Stimulated activated CD4-positive, alpha-beta T cell treated with anti-CD3 and anti-CD28 coated beads, TNF-alpha, amount 100 ng/mL, for 4 hours (primary cell): Measurements from ENCODE around the gene KRT33B.
"Not testable (repeated sequence)": the region's sequence is repeated elsewhere in the genome, so short reads cannot be mapped to it uniquely, and the experiment has no call there.

ENCODE experiments used
- DNase-seq, 3 experiments: peaks; one replicate each; pipeline ENCODE4 v3.0.0-alpha.2; 2020; ENCODE audit warnings: low read depth in 3 of 3

Gene KRT33B

DNA sequence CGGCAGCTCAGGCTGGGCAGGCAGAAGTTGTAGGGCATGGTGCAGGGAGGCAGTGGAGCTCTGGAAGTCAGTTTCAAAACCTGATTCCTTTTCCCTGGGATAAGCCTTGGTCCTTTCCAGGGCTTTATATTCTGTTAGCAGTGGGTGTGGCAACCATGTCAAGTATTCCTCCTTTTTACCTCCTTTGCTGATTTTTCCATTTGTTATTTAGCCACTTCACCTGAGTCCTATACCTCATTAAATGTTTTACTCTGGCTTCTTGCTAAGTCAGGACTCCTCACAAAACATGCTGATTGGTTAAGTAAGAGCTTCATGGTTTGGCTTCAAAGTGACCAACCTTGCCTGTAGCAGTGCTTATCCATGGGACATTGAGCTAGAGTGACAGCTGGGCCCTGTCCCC lies at the start of gene KRT33B:
Gene KRT33B, minus strand, starts transcription at position 101 of the 400 bp plus-strand sequence. Its CDS starts 63 bp downstream, at position 38.
- DNase-seq: no peak

DNA sequence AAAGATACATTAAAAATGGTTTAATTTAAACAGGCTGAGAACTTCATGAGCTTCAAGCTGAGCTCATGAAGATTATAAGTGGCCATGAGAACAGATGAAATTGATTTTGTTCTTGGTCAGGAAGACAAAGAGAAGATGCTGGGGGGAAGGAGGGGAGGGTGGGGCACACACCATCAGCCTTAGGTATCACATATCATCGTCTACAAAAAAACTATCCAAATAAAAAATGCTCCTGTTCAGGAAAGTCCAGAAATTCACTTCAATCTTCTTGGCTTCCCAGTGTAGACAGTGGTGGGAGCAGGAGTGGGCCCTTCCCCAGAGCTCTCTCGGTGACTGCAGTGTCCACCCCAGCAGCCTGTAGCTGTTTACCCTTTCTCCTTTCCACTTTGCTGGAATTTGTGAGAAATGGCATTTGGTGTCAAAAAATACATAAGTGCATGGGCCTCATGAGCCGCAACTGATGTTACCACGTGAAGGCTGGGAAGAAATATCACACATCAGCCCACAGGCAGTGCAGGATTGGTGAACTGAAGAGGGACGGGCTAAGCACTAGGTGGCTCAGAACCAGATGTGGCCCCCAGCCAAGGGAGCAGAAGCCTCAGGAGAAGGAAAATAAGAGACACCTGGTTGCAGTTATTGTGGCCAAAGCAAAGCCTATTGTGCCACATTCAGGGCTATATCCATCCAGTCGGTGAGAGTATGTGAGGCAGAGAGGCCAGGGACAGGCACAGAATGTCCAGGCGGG lies 48.7 kb upstream of the KRT33B start:
- DNase-seq: no peak

GRCh38 chr17:41417576-41418015 lies 48.0 kb upstream of the KRT33B start:
- DNase-seq: no peak

- no peak for DNase-seq
Measured at GRCh38 chr17:41417127-41417526, 47.5 kb upstream of the KRT33B start.

GRCh38 chr17:41416479-41416878 lies 46.9 kb upstream of the KRT33B start:
- DNase-seq: no peak

- DNase-seq: no peak
Measured at GRCh38 chr17:41415833-41416335, 46.3 kb upstream of the KRT33B start.

GRCh38 chr17:41415411-41415810 lies 45.8 kb upstream of the KRT33B start:
- no peak for DNase-seq

GRCh38 chr17:41413982-41414381 lies 44.4 kb upstream of the KRT33B start:
- no peak for DNase-seq

GRCh38 chr17:41413353-41413957 lies 43.8 kb upstream of the KRT33B start:
- DNase-seq: no peak

GRCh38 chr17:41411072-41411840 lies 41.6 kb upstream of the KRT33B start:
- no peak for DNase-seq

DNA sequence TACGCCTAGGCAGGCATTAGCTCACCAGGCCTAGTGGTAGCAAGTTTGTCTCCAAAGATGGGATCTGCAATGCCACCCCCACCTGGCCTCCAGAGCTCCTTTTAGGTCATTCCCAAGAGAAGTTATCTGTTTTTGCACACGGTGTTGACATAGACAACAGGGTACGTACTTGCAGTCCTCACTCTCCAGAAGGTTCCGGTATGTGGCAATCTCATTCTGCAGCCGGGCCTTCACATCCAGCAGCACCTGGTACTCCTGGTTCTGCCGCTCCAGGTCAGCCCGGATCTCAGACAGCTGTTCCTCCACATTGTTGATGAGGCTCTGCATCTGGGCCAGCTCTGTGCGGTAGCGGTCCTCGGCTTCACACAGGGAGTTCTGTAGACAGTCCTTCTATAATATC lies 37.6 kb upstream of the KRT33B start:
- DNase-seq: no peak

DNA sequence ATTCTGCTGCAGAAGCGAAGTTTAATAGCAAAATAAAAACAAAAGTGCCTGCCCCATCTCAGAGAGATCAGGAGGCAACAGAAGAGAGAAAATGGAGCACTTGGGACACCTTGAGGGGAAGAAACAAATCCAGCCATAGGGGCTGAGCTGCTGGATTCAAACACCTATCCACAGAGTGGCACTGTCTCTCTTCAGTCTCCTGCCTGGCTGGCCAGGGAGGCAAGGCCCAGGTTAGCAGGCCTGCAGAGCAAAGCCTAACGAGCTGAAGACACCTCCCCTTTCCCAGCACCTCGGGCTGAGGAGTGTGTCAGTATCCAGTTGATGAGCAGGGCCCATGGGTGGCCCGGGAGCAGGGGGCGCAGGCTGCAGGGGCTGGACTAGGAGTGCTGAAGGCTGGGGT lies 36.6 kb upstream of the KRT33B start:
- no peak for DNase-seq

GRCh38 chr17:41404024-41404671 lies 34.5 kb upstream of the KRT33B start:
- peak in 1 of 3 experiments; percentile 13 for DNase-seq

- no peak for DNase-seq
Measured at GRCh38 chr17:41403404-41404023, 33.9 kb upstream of the KRT33B start.

GRCh38 chr17:41402161-41402560 lies 32.5 kb upstream of the KRT33B start:
- no peak for DNase-seq

DNA sequence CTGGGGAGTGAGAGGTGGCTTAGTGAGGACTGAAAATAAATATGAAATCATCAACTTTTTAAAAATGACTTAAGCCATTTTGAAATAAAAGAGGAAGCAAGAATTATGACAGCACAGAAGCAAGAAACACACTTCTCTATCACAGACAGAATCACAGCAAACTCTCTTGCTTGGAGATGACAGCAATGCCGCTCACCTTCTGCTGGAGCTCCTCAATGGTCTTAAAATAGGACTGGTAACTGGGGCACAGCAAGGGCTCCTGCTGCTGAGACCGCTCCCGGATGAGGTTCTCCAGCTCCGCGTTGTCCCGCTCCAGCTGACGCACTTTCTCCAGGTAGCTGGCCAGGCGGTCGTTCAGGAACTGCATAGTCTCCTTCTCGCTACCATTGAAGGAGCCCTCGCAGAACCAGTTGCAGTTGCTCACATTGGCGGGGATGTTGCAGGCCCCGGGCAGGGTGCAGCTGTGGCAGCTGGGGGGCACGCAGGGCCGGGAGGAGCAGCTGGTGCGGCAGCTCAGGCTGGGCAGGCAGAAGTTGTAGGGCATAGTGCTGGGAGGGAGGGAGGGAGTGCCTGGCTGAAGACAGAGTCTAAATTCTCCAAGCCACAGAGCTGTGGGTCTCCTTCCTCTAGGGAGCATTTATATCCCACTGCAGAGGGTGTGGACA lies 27.5 kb upstream of the KRT33B start, which contains the start of gene KRT31:
Gene KRT31, minus strand, starts transcription at position 613 of the 665 bp plus-strand sequence. Its CDS starts 69 bp downstream, at position 544.
- no peak for DNase-seq

DNA sequence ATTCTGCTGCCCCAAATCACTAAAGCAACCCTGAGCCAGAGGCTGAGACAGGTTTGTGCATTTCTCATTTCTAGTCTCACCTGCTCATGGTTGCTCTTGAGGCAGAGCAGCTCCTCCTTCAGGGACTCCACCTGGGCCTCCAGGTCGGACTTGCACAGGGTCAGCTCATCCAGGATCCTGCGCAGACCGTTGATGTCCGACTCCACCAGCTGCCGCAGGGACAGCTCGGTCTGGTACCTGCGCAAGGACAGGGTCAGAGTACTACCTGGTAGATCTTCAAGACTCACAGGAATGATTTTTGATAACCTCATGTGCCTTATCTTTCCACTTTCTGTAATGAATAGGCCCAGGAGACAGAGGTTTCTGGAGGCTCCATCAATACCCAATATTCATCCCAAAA lies 26.7 kb upstream of the KRT33B start:
- DNase-seq: no peak

DNA sequence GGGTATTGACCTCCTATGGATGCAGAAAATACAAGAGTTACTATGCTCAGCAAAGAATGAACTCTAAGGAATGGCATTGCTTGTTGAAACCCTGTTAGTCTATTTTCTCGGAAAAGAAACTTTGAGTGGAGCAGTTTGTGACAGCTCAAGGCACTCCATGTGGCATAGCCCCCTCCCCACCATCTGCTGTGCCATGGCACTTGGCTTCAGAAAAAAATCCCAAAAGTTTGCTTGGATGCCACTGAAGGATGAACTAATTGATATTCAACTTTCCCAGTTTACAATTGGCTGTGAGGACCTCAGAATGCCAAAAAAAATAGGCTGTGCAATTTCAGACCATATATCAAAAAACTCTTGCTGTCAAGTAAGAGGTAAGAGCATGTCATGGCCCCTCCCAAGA lies 26.0 kb upstream of the KRT33B start:
- no peak for DNase-seq

DNA sequence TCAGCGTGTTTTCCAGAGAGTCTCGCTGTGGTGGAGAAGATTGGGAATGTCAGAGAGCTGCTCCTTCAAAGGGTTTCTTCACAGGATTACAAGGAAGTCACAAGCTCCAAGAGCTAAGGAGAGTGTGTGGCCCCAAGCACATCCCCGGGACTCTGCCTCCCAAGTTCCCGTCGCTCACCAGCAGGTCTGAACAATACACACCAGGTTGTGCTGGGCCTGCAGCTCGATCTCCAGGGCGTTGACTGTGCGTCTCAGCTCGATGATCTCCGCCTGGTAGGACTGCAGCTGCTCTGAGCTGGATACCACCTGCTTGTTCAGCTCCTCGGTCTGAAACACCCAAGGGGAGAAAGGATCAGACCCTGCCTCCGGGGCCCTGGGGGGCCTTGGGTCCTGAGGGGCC lies 25.4 kb upstream of the KRT33B start:
- not testable (repeated sequence) for DNase-seq

- DNase-seq: no peak
Measured at GRCh38 chr17:41394254-41394996, 24.8 kb upstream of the KRT33B start.
